DND-41 (cell line): ENCODE data around the gene RUFY3.

Source experiments
- CTCF ChIP-seq: IDR thresholded peaks from 2 replicates; pipeline ENCODE4 v1.5.1; 2012; ENCODE audit warnings: borderline replicate concordance, low read length, moderate library complexity, mild to moderate bottlenecking; ENCODE audit not compliant: poor library complexity, severe bottlenecking; ENCODE audit errors: extremely low read depth
- EZH2 ChIP-seq: IDR thresholded peaks from 3 replicates; pipeline ENCODE4 v1.6.1; 2012; ENCODE audit warnings: borderline replicate concordance, low read depth, mild to moderate bottlenecking, moderate library complexity, low read length, inconsistent platforms; ENCODE audit not compliant: severe bottlenecking

- TF ChIP-seq CTCF, result no peak
- TF ChIP-seq EZH2, result no peak
Measured at GRCh38 chr4:70818921-70819320, 97.2 kb downstream of the RUFY3 start.
